Neural cell (in vitro differentiated cells): ENCODE results near the gene PTPRK.

Experiments
- CTCF ChIP-seq: fragments of 450-650 bp; IDR thresholded peaks from 2 replicates; pipeline ENCODE4 v1.5.1; 2014; ENCODE audit warnings: antibody characterized with exemption, mild to moderate bottlenecking, moderate library complexity; ENCODE audit not compliant: poor library complexity, severe bottlenecking
- EP300 ChIP-seq: fragments of 450-650 bp; conservative IDR thresholded peaks from 2 replicates; pipeline ENCODE4 v1.6.1; 2014; ENCODE audit warnings: antibody characterized with exemption, mild to moderate bottlenecking, moderate library complexity; ENCODE audit not compliant: poor library complexity, severe bottlenecking
- EZH2 ChIP-seq: fragments of 200-600, 300-800 bp; shearing (Covaris generic), sonication (generic); IDR thresholded peaks from 2 replicates; pipeline ENCODE4 v1.6.1; 2014; ENCODE audit warnings: antibody characterized with exemption, low read length, borderline replicate concordance, mild to moderate bottlenecking; ENCODE audit not compliant: insufficient read depth, poor library complexity, severe bottlenecking
- POLR2AphosphoS5 ChIP-seq: IDR thresholded peaks from 2 replicates; pipeline ENCODE4 v1.6.1; 2012
- SMC3 ChIP-seq: fragments of 450-650 bp; conservative IDR thresholded peaks from 2 replicates; pipeline ENCODE4 v1.6.1; 2014; ENCODE audit warnings: antibody characterized with exemption, mild to moderate bottlenecking, moderate library complexity; ENCODE audit not compliant: poor library complexity

- TF ChIP-seq CTCF (no peak), SMC3 (no peak), POLR2AphosphoS5 (no peak), EZH2 (no peak), EP300 (no peak)
Measured at GRCh38 chr6:128370072-128370471, 150.3 kb downstream of the PTPRK start.
